Renal cortical epithelial cell (primary cell): ENCODE measurements around the gene GRIK5. TPM values are rescaled to one million over a fixed set of nuclear protein-coding genes. Genes with fewer than 3 reads are reported as not detected.

Source experiments
- DNase-seq: peaks from one replicate; pipeline ENCODE4 v3.0.0-alpha.2; 2011; ENCODE audit warnings: low read depth
- total RNA-seq: library from RNA; depleted of rRNA; stranded (reverse); fragments of >200 nt; gene quantifications from 2 replicates; pipeline ENCODE4 v1.2.3, GENCODE V29; 2014

GRIK5 gene
- total RNA-seq, 1 donor from 2014 or later, result 27.0 TPM

GRCh38 chr19:41956621-41957020 is 113.4 kb downstream of the GRIK5 start:
- DNase-seq, result no peak

- no peak for DNase-seq
Observed at GRCh38 chr19:41955521-41955920, 114.5 kb downstream of the GRIK5 start.

GRCh38 chr19:41951686-41952172 is 118.3 kb downstream of the GRIK5 start:
- DNase-seq, result peak; percentile 42

Other genes with a start within 250 kb of the GRIK5 start
- not detected in 2 replicates for gene LYPD4, start 225.5 kb downstream of the GRIK5 start, total RNA-seq
- gene DMRTC2, start 225.2 kb downstream of the GRIK5 start, total RNA-seq, result not detected in 2 replicates
- gene RPS19, start 210.0 kb downstream of the GRIK5 start, total RNA-seq, result 1,170 and 2,293 TPM in 2 replicates
- gene CD79A, start 192.9 kb downstream of the GRIK5 start, total RNA-seq, result 0.10 TPM in 1 of 2 replicates, not detected in the other
- gene ARHGEF1, start 187.0 kb downstream of the GRIK5 start, total RNA-seq, result 34.7 and 36.3 TPM in 2 replicates
- gene ERFL, start 141.8 kb downstream of the GRIK5 start, total RNA-seq, result not detected in 2 replicates
- gene RABAC1, start 110.9 kb downstream of the GRIK5 start, total RNA-seq, result 71.8 and 108 TPM in 2 replicates
- 0.05 and 0.17 TPM in 2 replicates for gene ATP1A3, start 76.0 kb downstream of the GRIK5 start, total RNA-seq
- gene ZNF574, start 6.0 kb upstream of the GRIK5 start, total RNA-seq, result 9.6 and 20.5 TPM in 2 replicates
- 0.25 TPM in 1 of 2 replicates, not detected in the other for gene POU2F2, start 62.2 kb upstream of the GRIK5 start, total RNA-seq
- gene DEDD2, start 147.5 kb upstream of the GRIK5 start, total RNA-seq, result 17.9 and 25.2 TPM in 2 replicates
- gene ZNF526, start 150.1 kb upstream of the GRIK5 start, total RNA-seq, result 7.1 and 11.4 TPM in 2 replicates
- 12.9 and 44.8 TPM in 2 replicates for gene GSK3A, start 172.4 kb upstream of the GRIK5 start, total RNA-seq
- 15.5 and 23.2 TPM in 2 replicates for gene ERF, start 184.9 kb upstream of the GRIK5 start, total RNA-seq
- 9.0 and 67.9 TPM in 2 replicates for gene CIC, start 199.0 kb upstream of the GRIK5 start, total RNA-seq
- gene PRR19, start 231.9 kb upstream of the GRIK5 start, total RNA-seq, result 0.65 TPM in 1 of 2 replicates, not detected in the other
- gene PAFAH1B3, start 232.4 kb upstream of the GRIK5 start, total RNA-seq, result 45.9 and 75.4 TPM in 2 replicates
- not detected in 2 replicates for gene TMEM145, start 243.1 kb upstream of the GRIK5 start, total RNA-seq